HepG2 (cell line): ENCODE results near the gene ABHD17A. TPM values are rescaled to one million over a fixed set of nuclear protein-coding genes. Genes with fewer than 3 reads are reported as not detected.

ENCODE experiments used
- ATAC-seq: fragments of 200-7000 bp; cut with Tn5 transposase; 3 replicates; pipeline ENCODE4 v1.9.1; 2020; ENCODE audit warnings: mild to moderate bottlenecking, moderate library complexity
- BruUV-seq: library from RNA; stranded (reverse); fragments of 400-500 nt; replicated peaks from 2 replicates; lab custom pipeline; 2021; lab: Mats Ljungman, UMichigan
- CTCF ChIA-PET: fragments of 300-600 bp; formaldehyde crosslinking; extraction: SDS; loops from one replicate; lab custom pipeline; 2021; ENCODE audit warnings: low total read pairs, inconsistent platforms, low intra/inter-chr PET ratio; lab: Yijun Ruan, JAX
- POLR2A ChIA-PET: fragments of 350-600 bp; sonication (Branson Sonifier 250); formaldehyde crosslinking; loops from one replicate; lab custom pipeline; 2020; ENCODE audit warnings: antibody characterized with exemption, inconsistent platforms; lab: Yijun Ruan, JAX
- DNase-seq: peaks from one replicate; pipeline ENCODE4 v3.0.0-alpha.2; 2015; ENCODE audit warnings: low spot score
- FAIRE-seq: peaks from 3 replicates; lab custom pipeline; 2011; peaks lifted over from hg19 to GRCh38; lab: Jason Lieb, UNC
- H2AFZ ChIP-seq: one replicate; pipeline ENCODE4 v1.6.1; 2011; ENCODE audit warnings: low read length, inconsistent platforms
- H3K27ac ChIP-seq: fragments of 300-600 bp; 3 replicates; pipeline ENCODE4 v1.8.0; 2011; ENCODE audit warnings: mixed run types, mild to moderate bottlenecking, mixed read lengths, low read length, inconsistent platforms; ENCODE audit not compliant: insufficient read depth; ENCODE audit errors: extremely low read length
- H3K27me3 ChIP-seq, 2 experiments: fragments of 200-600 bp in 1 of 2; 2 replicates in 1 of 2; 3 replicates in 1 of 2; pipeline versions ENCODE4 v1.6.0 to v1.8.0; 2011; ENCODE audit warnings: low read length in 2 of 2, mild to moderate bottlenecking in 2 of 2, moderate library complexity in 2 of 2, inconsistent platforms in 1 of 2; ENCODE audit not compliant: insufficient read depth in 2 of 2, control insufficient read depth in 1 of 2
- H3K36me3 ChIP-seq, 2 experiments: fragments of 200-600 bp in 1 of 2; replicated peaks in 1 of 2; 2 replicates in 1 of 2; 3 replicates in 1 of 2; pipeline versions ENCODE4 v1.5.1 to v1.8.0; 2011; ENCODE audit warnings: low read length in 2 of 2, inconsistent platforms in 1 of 2; ENCODE audit not compliant: insufficient read depth in 2 of 2, control insufficient read depth in 1 of 2
- H3K4me1 ChIP-seq: 2 replicates; pipeline ENCODE4 v1.5.1; 2012; ENCODE audit warnings: low read length, inconsistent platforms; ENCODE audit not compliant: insufficient read depth
- H3K4me2 ChIP-seq: 2 replicates; pipeline ENCODE4 v1.6.0; 2011; ENCODE audit warnings: low read depth, low read length, inconsistent platforms
- H3K4me3 ChIP-seq, 3 experiments: fragments of 200-600 bp in 1 of 3; sonication (generic), shearing (Covaris generic) in 1 of 3; replicated peaks in 1 of 3; 2 replicates each; pipeline ENCODE4 v1.5.1; 2011 to 2016; ENCODE audit warnings: low read length in 3 of 3, inconsistent platforms in 2 of 3, low read depth in 2 of 3, mild to moderate bottlenecking in 2 of 3, control low read depth in 1 of 3, mixed read lengths in 1 of 3; ENCODE audit not compliant: insufficient read depth in 1 of 3
- H3K79me2 ChIP-seq: one replicate; pipeline ENCODE4 v1.6.1; 2011; ENCODE audit warnings: low read length, inconsistent platforms; ENCODE audit not compliant: insufficient read depth
- H3K9ac ChIP-seq: 2 replicates; pipeline ENCODE4 v1.6.0; 2011; ENCODE audit warnings: mild to moderate bottlenecking, low read depth, low read length, inconsistent platforms; ENCODE audit not compliant: insufficient read depth
- H3K9me3 ChIP-seq: 2 replicates; pipeline ENCODE4 v1.5.1; 2012; ENCODE audit warnings: mild to moderate bottlenecking, low read length
- H4K20me1 ChIP-seq: 2 replicates; pipeline ENCODE4 v1.6.0; 2011; ENCODE audit warnings: inconsistent platforms, mild to moderate bottlenecking, low read length, moderate library complexity; ENCODE audit not compliant: insufficient read depth
- AFF4 ChIP-seq: sonication (generic); formaldehyde crosslinking; IDR thresholded peaks from 2 replicates; pipeline ENCODE4 v1.4.0; 2020; ENCODE audit warnings: missing genetic modification reagents
- CEBPB ChIP-seq: IDR thresholded peaks from 2 replicates; pipeline ENCODE4 v1.6.1; 2011; ENCODE audit warnings: low read depth, low read length, improper control_type of control experiment, borderline replicate concordance
- KLF12 ChIP-seq: sonication (generic); formaldehyde crosslinking; IDR thresholded peaks from 2 replicates; pipeline ENCODE4 v1.4.0; 2020; ENCODE audit warnings: missing genetic modification reagents, borderline replicate concordance
- MTA3 ChIP-seq: sonication (generic); formaldehyde crosslinking; IDR thresholded peaks from 2 replicates; pipeline ENCODE4 v1.4.0; 2020; ENCODE audit warnings: missing genetic modification reagents
- NFYC ChIP-seq: IDR thresholded peaks from 2 replicates; pipeline ENCODE4 v1.6.1; 2016; ENCODE audit warnings: missing genetic modification reagents, missing compliant biosample characterization
- POLR2G ChIP-seq: fragments of 200-400 bp; formaldehyde crosslinking; IDR thresholded peaks from 2 replicates; pipeline ENCODE4 v1.6.1; 2018; ENCODE audit warnings: mild to moderate bottlenecking, low read depth, low read length, moderate library complexity
- REPIN1 ChIP-seq: sonication (generic); formaldehyde crosslinking; IDR thresholded peaks from 2 replicates; pipeline ENCODE4 v1.8.0; 2022; ENCODE audit warnings: missing genetic modification reagents, low read depth, mild to moderate bottlenecking, borderline replicate concordance
- TBX3 ChIP-seq: fragments of 450-650 bp; IDR thresholded peaks from 2 replicates; pipeline ENCODE4 v1.6.1; 2017; ENCODE audit warnings: antibody characterized with exemption, mild to moderate bottlenecking, inconsistent platforms, borderline replicate concordance
- TOE1 ChIP-seq: sonication (generic); formaldehyde crosslinking; IDR thresholded peaks from 2 replicates; pipeline ENCODE4 v1.4.0; 2020; ENCODE audit warnings: mild to moderate bottlenecking, missing genetic modification reagents
- ZBTB21 ChIP-seq: sonication (generic); formaldehyde crosslinking; IDR thresholded peaks from 2 replicates; pipeline ENCODE4 v1.4.0; 2020; ENCODE audit warnings: missing genetic modification reagents
- ZFP37 ChIP-seq: sonication (generic); formaldehyde crosslinking; IDR thresholded peaks from 2 replicates; pipeline ENCODE4 v1.4.0; 2020; ENCODE audit warnings: missing genetic modification reagents, borderline replicate concordance
- ZFP62 ChIP-seq: sonication (generic); formaldehyde crosslinking; IDR thresholded peaks from 2 replicates; pipeline ENCODE4 v1.4.0; 2020; ENCODE audit warnings: missing genetic modification reagents
- ZNF597 ChIP-seq: sonication (generic); formaldehyde crosslinking; IDR thresholded peaks from 2 replicates; pipeline ENCODE4 v1.5.0; 2020; ENCODE audit warnings: missing genetic modification reagents
- WGBS: methylation state at CpG from one replicate; pipeline ENCODE4 v1.1.6; 2017; ENCODE audit warnings: low lambda C conversion rate; 5-methylcytosine and 5-hydroxymethylcytosine counted together
- in situ Hi-C: cut with HindIII; loops from 2 replicates; pipeline ENCODE4 v1.10.0; 2017; ENCODE audit warnings: low pct_unique_long_range_greater_than_20kb; ENCODE audit not compliant: extremely low pct_ligation_motif_present
- intact Hi-C: fragments of 100-400 bp; cut with micrococcal nuclease; formaldehyde crosslinking; loops from one replicate; pipeline ENCODE4 v1.10.0; 2022; ENCODE audit not compliant: unreplicated experiment
- polyA plus RNA-seq, 8 experiments: library from polyadenylated mRNA; depleted of rRNA in 3 of 8; stranded (reverse) in 7 of 8; unstranded in 1 of 8; fragments of >200 nt; fragmentation: Illumina TruSeq in 4 of 8; extraction: Trizol in 4 of 8; gene quantifications; 2 replicates each; pipeline versions ENCODE4 v1.2.1 to v1.2.3, GENCODE V29; 2011 to 2016; ENCODE audit warnings: low read depth in 4 of 8, missing spikeins in 1 of 8, mixed read lengths in 1 of 8; ENCODE audit not compliant: insufficient read depth in 1 of 8
- total RNA-seq, 5 experiments: library from RNA; depleted of rRNA; stranded (reverse); fragments of >200 nt; fragmentation: Illumina TruSeq; extraction: Trizol; gene quantifications; 2 replicates each; pipeline ENCODE4 v1.2.3, GENCODE V29; 2016; ENCODE audit warnings: low read depth in 1 of 5
- TF ChIP-seq, protein P1 (sequence below): sonication (generic); formaldehyde crosslinking; IDR thresholded peaks from 2 replicates; pipeline ENCODE4 v1.5.0; 2020; ENCODE audit warnings: mild to moderate bottlenecking, missing genetic modification reagents

ABHD17A gene
- total and polyA plus RNA-seq, 2 of the 13 experiments (the other 11 are each of a cell fraction or from before 2014, with no cell fraction given) = 27.7 to 40.8 TPM

GRCh38 chr19:1830568-1830967 lies 54.7 kb downstream of the ABHD17A start:
- peaks cover 4 to 16% of the 10 kb centered on the region in 2 experiments; a peak in 3 of 5 replicates for H3K36me3 ChIP-seq
- WGBS = 95% methylated on average over 14 of the region's 15 CpGs
- peaks cover 6% of the 10 kb centered on the region for H3K79me2 ChIP-seq
- no TSS peak for BruUV-seq
- H3K9me3 ChIP-seq = no peaks in the 10 kb centered on the region
- no peaks in the 10 kb centered on the region for H3K27me3 ChIP-seq
- no peaks in the 10 kb centered on the region for H3K4me1 ChIP-seq
- POLR2A ChIA-PET = no interaction called here
- intact Hi-C loops = no loop called here
- in situ Hi-C loops = no loop called here
- 0 out of 2 replicates have a peak, but pooled peaks cover 3% of the 10 kb centered on the region for H4K20me1 ChIP-seq
- DNase-seq (no peak), ATAC-seq (no peak), FAIRE-seq (no peak)
- no peak overlapping the region for H3K27ac ChIP-seq
- no peak overlapping the region for H3K4me2 ChIP-seq
- no peak overlapping the region for H3K9ac ChIP-seq
- no peak overlapping the region for H3K4me3 ChIP-seq
- TF ChIP-seq MTA3 (CRISPR knock-in tag) (no peak), CEBPB (peak; percentile 63), NFYC (CRISPR knock-in tag) (no peak), ZNF597 (CRISPR knock-in tag) (no peak), ZFP62 (CRISPR knock-in tag) (no peak), REPIN1 (CRISPR knock-in tag) (no peak), ZBTB21 (no peak), POLR2G (0 out of 2 replicates have a peak, but pooled peaks have one; percentile 26), AFF4 (CRISPR knock-in tag) (no peak), ZFP37 (CRISPR knock-in tag) (no peak), TBX3 (no peak), TOE1 (no peak), KLF12 (CRISPR knock-in tag) (no peak)
- TF ChIP-seq, protein P1, sequence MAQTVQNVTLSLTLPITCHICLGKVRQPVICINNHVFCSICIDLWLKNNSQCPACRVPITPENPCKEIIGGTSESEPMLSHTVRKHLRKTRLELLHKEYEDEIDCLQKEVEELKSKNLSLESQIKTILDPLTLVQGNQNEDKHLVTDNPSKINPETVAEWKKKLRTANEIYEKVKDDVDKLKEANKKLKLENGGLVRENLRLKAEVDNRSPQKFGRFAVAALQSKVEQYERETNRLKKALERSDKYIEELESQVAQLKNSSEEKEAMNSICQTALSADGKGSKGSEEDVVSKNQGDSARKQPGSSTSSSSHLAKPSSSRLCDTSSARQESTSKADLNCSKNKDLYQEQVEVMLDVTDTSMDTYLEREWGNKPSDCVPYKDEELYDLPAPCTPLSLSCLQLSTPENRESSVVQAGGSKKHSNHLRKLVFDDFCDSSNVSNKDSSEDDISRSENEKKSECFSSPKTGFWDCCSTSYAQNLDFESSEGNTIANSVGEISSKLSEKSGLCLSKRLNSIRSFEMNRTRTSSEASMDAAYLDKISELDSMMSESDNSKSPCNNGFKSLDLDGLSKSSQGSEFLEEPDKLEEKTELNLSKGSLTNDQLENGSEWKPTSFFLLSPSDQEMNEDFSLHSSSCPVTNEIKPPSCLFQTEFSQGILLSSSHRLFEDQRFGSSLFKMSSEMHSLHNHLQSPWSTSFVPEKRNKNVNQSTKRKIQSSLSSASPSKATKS (CRISPR knock-in tag) = no peak
- no peak overlapping the region for H2AFZ ChIP-seq
- CTCF ChIA-PET = no interaction called here
